Nucleus accumbens (tissue), 56 donors: ENCODE data around the gene LAMA1.

ENCODE experiments used
- DNase-seq, 56 donors: peaks; one replicate each; lab custom pipeline; 2025; lab: John Stamatoyannopoulos, UW

Gene LAMA1

GRCh38 chr18:7111134-7111533 is 6.5 kb downstream of the LAMA1 start:
- DNase-seq = no peak

GRCh38 chr18:7105943-7106342 is 11.7 kb downstream of the LAMA1 start:
- no peak for DNase-seq

- no peak for DNase-seq
Observed at GRCh38 chr18:7105268-7105667, 12.3 kb downstream of the LAMA1 start.

GRCh38 chr18:7104649-7105048 is 12.9 kb downstream of the LAMA1 start:
- no peak for DNase-seq

- DNase-seq = no peak
Observed at GRCh38 chr18:7102131-7102530, 15.5 kb downstream of the LAMA1 start.

- DNase-seq = no peak
Observed at GRCh38 chr18:7096838-7097237, 20.8 kb downstream of the LAMA1 start.

- DNase-seq = no peak
Observed at GRCh38 chr18:7094427-7094826, 23.2 kb downstream of the LAMA1 start.

GRCh38 chr18:7090771-7091170 is 26.8 kb downstream of the LAMA1 start:
- DNase-seq = no peak

- no peak for DNase-seq
Observed at GRCh38 chr18:7089369-7089768, 28.2 kb downstream of the LAMA1 start.

- DNase-seq = no peak
Observed at GRCh38 chr18:7084080-7085065, 33.2 kb downstream of the LAMA1 start.

- DNase-seq = no peak
Observed at GRCh38 chr18:7082671-7083070, 34.9 kb downstream of the LAMA1 start.

- DNase-seq = no peak
Observed at GRCh38 chr18:7079231-7079630, 38.4 kb downstream of the LAMA1 start.

GRCh38 chr18:7072593-7072992 is 45.0 kb downstream of the LAMA1 start:
- no peak for DNase-seq

GRCh38 chr18:7071600-7071999 is 46.0 kb downstream of the LAMA1 start:
- no peak for DNase-seq

- no peak for DNase-seq
Observed at GRCh38 chr18:7070466-7070865, 47.1 kb downstream of the LAMA1 start.

GRCh38 chr18:7068871-7069590 is 48.6 kb downstream of the LAMA1 start:
- no peak for DNase-seq

GRCh38 chr18:7066965-7067555 is 50.5 kb downstream of the LAMA1 start:
- DNase-seq = no peak

- no peak for DNase-seq
Observed at GRCh38 chr18:7065736-7066135, 51.9 kb downstream of the LAMA1 start.

GRCh38 chr18:7064346-7064745 is 53.3 kb downstream of the LAMA1 start:
- DNase-seq = no peak

GRCh38 chr18:7062811-7063210 is 54.8 kb downstream of the LAMA1 start:
- no peak for DNase-seq

- no peak for DNase-seq
Observed at GRCh38 chr18:7062236-7062635, 55.4 kb downstream of the LAMA1 start.
